HCT116 (cell line): ENCODE measurements around the gene LSM14A.

Experiments
- ATF3 ChIP-seq: IDR thresholded peaks from 2 replicates; pipeline ENCODE4 v1.6.1; 2012
- CEBPB ChIP-seq: IDR thresholded peaks from 2 replicates; pipeline ENCODE4 v1.6.1; 2012; ENCODE audit warnings: low read depth
- CTCF ChIP-seq, 3 experiments: fragments of 200-600 bp in 1 of 3; sonication (generic) in 1 of 3; IDR thresholded peaks in 2 of 3; conservative IDR thresholded peaks in 1 of 3; 2 replicates each; pipeline ENCODE4 v1.5.1; 2012 to 2017; ENCODE audit warnings: low read depth in 2 of 3, low read length in 2 of 3, antibody characterized with exemption in 1 of 3, borderline replicate concordance in 1 of 3, control low read depth in 1 of 3, mild to moderate bottlenecking in 1 of 3, mixed read lengths in 1 of 3, mixed run types in 1 of 3, moderate library complexity in 1 of 3; ENCODE audit not compliant: insufficient read depth in 1 of 3
- POLR2A ChIP-seq: IDR thresholded peaks from 2 replicates; pipeline ENCODE4 v1.7.0; 2011; ENCODE audit warnings: borderline replicate concordance; ENCODE audit not compliant: insufficient read depth, insufficient read length; ENCODE audit errors: extremely low read depth
- POLR2AphosphoS5 ChIP-seq: IDR thresholded peaks from 2 replicates; pipeline ENCODE4 v1.6.1; 2011; ENCODE audit warnings: mild to moderate bottlenecking, low read depth, low read length, moderate library complexity

- no peak for TF ChIP-seq CEBPB
- no peak for TF ChIP-seq CTCF (IDR thresholded peaks at IDR 0.05 in 2 of 3, conservative IDR thresholded peaks at IDR 0.05 in 1 of 3; ENCODE audit: borderline replicate concordance in 1 of 3, insufficient read depth in 1 of 3, low read depth in 2 of 3, low read length in 2 of 3)
- no peak for TF ChIP-seq POLR2AphosphoS5
- no peak for TF ChIP-seq ATF3
- no peak for TF ChIP-seq POLR2A
These were observed 29.9 kb upstream of the LSM14A start for GRCh38 chr19:34142440-34142839.
